ENCODE data around the gene CFAP251.

CFAP251 gene

DNA sequence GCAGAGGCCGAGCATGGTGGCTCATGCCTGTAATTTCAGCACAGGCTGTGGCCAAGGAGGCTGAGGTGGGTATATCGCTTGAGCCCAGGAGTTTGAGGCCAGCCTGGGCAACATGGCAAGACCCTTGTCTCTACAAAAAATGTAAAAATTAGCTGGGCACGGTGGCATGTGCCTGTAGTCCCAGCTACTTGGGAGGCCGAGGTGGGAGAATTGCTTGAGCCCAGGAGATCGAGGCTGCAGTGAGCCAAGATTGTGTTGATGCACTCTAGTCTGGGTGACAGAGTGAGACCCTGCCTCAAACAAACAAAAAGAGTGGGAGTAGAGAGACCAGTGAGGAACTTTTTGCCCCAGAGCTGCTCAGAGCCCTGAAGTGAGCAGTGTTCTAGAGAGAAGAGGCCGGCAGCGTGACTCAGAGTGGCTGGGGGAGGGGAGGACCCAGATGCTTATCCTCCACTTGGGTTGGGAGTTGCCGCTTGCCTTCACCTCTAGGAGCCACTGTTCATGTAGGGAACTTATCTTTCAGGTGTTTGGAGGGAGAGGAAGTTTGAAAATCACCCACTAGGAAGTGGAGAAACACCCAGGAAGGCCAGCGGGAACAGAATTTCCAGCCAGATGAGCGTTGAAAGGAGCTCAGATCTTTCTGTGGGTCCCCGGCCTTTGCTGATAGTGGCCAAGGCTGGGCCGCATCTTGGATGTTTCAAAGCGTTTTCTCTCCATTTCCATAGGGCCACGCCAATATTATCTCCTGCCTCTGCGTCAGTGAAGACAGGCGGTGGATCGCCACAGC lies 15.3 kb downstream of the CFAP251 start:
- DNase-seq (ENCODE audit: low read depth, low spot score): peak; percentile 39
- in situ Hi-C loops (cut with HindIII; ENCODE audit: low sequenced_read_pairs): no loop called here
- TF ChIP-seq, protein P1, sequence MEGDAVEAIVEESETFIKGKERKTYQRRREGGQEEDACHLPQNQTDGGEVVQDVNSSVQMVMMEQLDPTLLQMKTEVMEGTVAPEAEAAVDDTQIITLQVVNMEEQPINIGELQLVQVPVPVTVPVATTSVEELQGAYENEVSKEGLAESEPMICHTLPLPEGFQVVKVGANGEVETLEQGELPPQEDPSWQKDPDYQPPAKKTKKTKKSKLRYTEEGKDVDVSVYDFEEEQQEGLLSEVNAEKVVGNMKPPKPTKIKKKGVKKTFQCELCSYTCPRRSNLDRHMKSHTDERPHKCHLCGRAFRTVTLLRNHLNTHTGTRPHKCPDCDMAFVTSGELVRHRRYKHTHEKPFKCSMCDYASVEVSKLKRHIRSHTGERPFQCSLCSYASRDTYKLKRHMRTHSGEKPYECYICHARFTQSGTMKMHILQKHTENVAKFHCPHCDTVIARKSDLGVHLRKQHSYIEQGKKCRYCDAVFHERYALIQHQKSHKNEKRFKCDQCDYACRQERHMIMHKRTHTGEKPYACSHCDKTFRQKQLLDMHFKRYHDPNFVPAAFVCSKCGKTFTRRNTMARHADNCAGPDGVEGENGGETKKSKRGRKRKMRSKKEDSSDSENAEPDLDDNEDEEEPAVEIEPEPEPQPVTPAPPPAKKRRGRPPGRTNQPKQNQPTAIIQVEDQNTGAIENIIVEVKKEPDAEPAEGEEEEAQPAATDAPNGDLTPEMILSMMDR (IDR thresholded peaks at IDR 0.05; ENCODE audit: low read depth, low read length): no peak

GRCh38 chr12:121934309-121934664 lies 15.9 kb downstream of the CFAP251 start:
- in situ Hi-C loops (cut with HindIII; ENCODE audit: low sequenced_read_pairs): no loop called here
- H3K4me3 ChIP-seq (ENCODE audit: low read depth, low read length): no peak overlapping the region
- DNase-seq (ENCODE audit: low read depth, low spot score): no peak
- TF ChIP-seq, protein P1 (IDR thresholded peaks at IDR 0.05; ENCODE audit: low read depth, low read length): no peak

More for the DNA sequence above, 15.3 kb downstream of the CFAP251 start:
- H3K4me3 ChIP-seq (ENCODE audit: low read depth, low read length): no peak overlapping the region

- H3K4me3 ChIP-seq (ENCODE audit: low read depth, low read length): no peak overlapping the region
- no peak for DNase-seq (ENCODE audit: low read depth, low spot score)
- TF ChIP-seq, protein P1 (IDR thresholded peaks at IDR 0.05; ENCODE audit: low read depth, low read length): no peak
- in situ Hi-C loops (cut with HindIII; ENCODE audit: low sequenced_read_pairs): no loop called here
Observed at GRCh38 chr12:121937654-121938053, 19.3 kb downstream of the CFAP251 start.

- no peak overlapping the region for H3K4me3 ChIP-seq (ENCODE audit: low read depth, low read length)
- no peak for DNase-seq (ENCODE audit: low read depth, low spot score)
- TF ChIP-seq, protein P1 (IDR thresholded peaks at IDR 0.05; ENCODE audit: low read depth, low read length): no peak
- in situ Hi-C loops (cut with HindIII; ENCODE audit: low sequenced_read_pairs): no loop called here
Observed at GRCh38 chr12:121939186-121939585, 20.8 kb downstream of the CFAP251 start.

- in situ Hi-C loops (cut with HindIII; ENCODE audit: low sequenced_read_pairs): no loop called here
- TF ChIP-seq, protein P1 (IDR thresholded peaks at IDR 0.05; ENCODE audit: low read depth, low read length): no peak
Observed at GRCh38 chr12:121939992-121940766, 21.8 kb downstream of the CFAP251 start.

GRCh38 chr12:121942145-121942718 lies 23.8 kb downstream of the CFAP251 start:
- TF ChIP-seq, protein P1 (IDR thresholded peaks at IDR 0.05; ENCODE audit: low read depth, low read length): no peak
- in situ Hi-C loops (cut with HindIII; ENCODE audit: low sequenced_read_pairs): no loop called here
- peak; percentile 72 for DNase-seq (ENCODE audit: low read depth, low spot score)
- no peak overlapping the region for H3K4me3 ChIP-seq (ENCODE audit: low read depth, low read length)

More at GRCh38 chr12:121939992-121940766, 21.8 kb downstream of the CFAP251 start:
- no peak for DNase-seq (ENCODE audit: low read depth, low spot score)
- no peak overlapping the region for H3K4me3 ChIP-seq (ENCODE audit: low read depth, low read length)

Data from astrocyte of the spinal cord (primary cell).